GM21360 (cell line): Measurements from ENCODE around the gene PACSIN1.
"Not testable (repeated sequence)": the region's sequence is repeated elsewhere in the genome, so short reads cannot be mapped to it uniquely, and the experiment has no call there.

ENCODE experiments used
- ATAC-seq: cut with Tn5 transposase; IDR thresholded peaks from one replicate; pipeline ENCODE4 v1.9.1; 2021; ENCODE audit warnings: mild to moderate bottlenecking, moderate library complexity; ENCODE audit not compliant: unreplicated experiment

PACSIN1 gene

GRCh38 chr6:34457742-34458735 lies 7.8 kb upstream of the PACSIN1 start:
- ATAC-seq, result no peak

GRCh38 chr6:34459899-34460593 lies 5.8 kb upstream of the PACSIN1 start:
- no peak for ATAC-seq

- no peak for ATAC-seq
These were observed 4.9 kb upstream of the PACSIN1 start for GRCh38 chr6:34460796-34461507.

- ATAC-seq, result no peak
These were observed 3.9 kb upstream of the PACSIN1 start for GRCh38 chr6:34462010-34462409.

- ATAC-seq, result no peak
These were observed 3.3 kb upstream of the PACSIN1 start for GRCh38 chr6:34462551-34462971.

GRCh38 chr6:34463299-34463698 lies 2.6 kb upstream of the PACSIN1 start:
- ATAC-seq, result no peak

GRCh38 chr6:34463849-34464248 lies 2.0 kb upstream of the PACSIN1 start:
- no peak for ATAC-seq

- ATAC-seq, result no peak
These were observed 638 bp downstream of the PACSIN1 start for GRCh38 chr6:34466242-34467185.

GRCh38 chr6:34468378-34468892 lies 2.6 kb downstream of the PACSIN1 start:
- ATAC-seq, result no peak

- ATAC-seq, result no peak
These were observed 3.6 kb downstream of the PACSIN1 start for GRCh38 chr6:34469499-34469898.

GRCh38 chr6:34472425-34472824 lies 6.5 kb downstream of the PACSIN1 start:
- no peak for ATAC-seq

- no peak for ATAC-seq
These were observed 8.1 kb downstream of the PACSIN1 start for GRCh38 chr6:34473967-34474366.

- ATAC-seq, result no peak
These were observed 8.9 kb downstream of the PACSIN1 start for GRCh38 chr6:34474754-34475153.

- no peak for ATAC-seq
These were observed 9.4 kb downstream of the PACSIN1 start for GRCh38 chr6:34475238-34475682.

GRCh38 chr6:34475767-34476328 lies 10.0 kb downstream of the PACSIN1 start:
- no peak for ATAC-seq

- no peak for ATAC-seq
These were observed 10.6 kb downstream of the PACSIN1 start for GRCh38 chr6:34476447-34476846.

GRCh38 chr6:34476921-34477320 lies 11.0 kb downstream of the PACSIN1 start:
- no peak for ATAC-seq

- ATAC-seq, result no peak
These were observed 12.9 kb downstream of the PACSIN1 start for GRCh38 chr6:34478796-34479195.

GRCh38 chr6:34483781-34484180 lies 17.9 kb downstream of the PACSIN1 start:
- not testable (repeated sequence) for ATAC-seq

GRCh38 chr6:34484391-34484790 lies 18.5 kb downstream of the PACSIN1 start:
- ATAC-seq, result no peak
